ENCODE measurements around the gene HLA-DMA. TPM values are rescaled to one million over a fixed set of nuclear protein-coding genes. Genes with fewer than 3 reads are reported as not detected.
A peak's percentile ranks its signal among the peaks of the same experiment; 100 is the strongest.

The HLA-DMA gene
- total and polyA plus RNA-seq, 9 of the 15 experiments (the other 6 are each of a cell fraction or from before 2014, with no cell fraction given), result 0.13 to 0.83 (median 0.51) TPM

GRCh38 chr6:32974016-32974333, 21.1 kb upstream of the HLA-DMA start (continued):
- TF ChIP-seq MNT (conservative IDR thresholded peaks at IDR 0.05) (no peak), SNRNP70 (optimal IDR thresholded peaks at IDR 0.05; ENCODE audit: low read depth, low read length) (no peak), NONO (IDR thresholded peaks at IDR 0.05; ENCODE audit: low read depth in 2 of 2, low read length in 1 of 2) (peak in 1 of 2 experiments; percentile 3; a peak in 1 of 4 replicates), PATZ1 (CRISPR knock-in tag; IDR thresholded peaks at IDR 0.05; ENCODE audit: borderline replicate concordance) (no peak), ZNF79 (CRISPR knock-in tag; IDR thresholded peaks at IDR 0.05; ENCODE audit: low read depth) (no peak)

Data from K562 (cell line).